HG02884 (cell line): Measurements from ENCODE around the gene MAPK4.

Source experiments
- ATAC-seq: cut with Tn5 transposase; IDR thresholded peaks from one replicate; pipeline ENCODE4 v1.9.1; 2021; ENCODE audit warnings: mild to moderate bottlenecking, moderate library complexity; ENCODE audit not compliant: unreplicated experiment

Gene MAPK4

GRCh38 chr18:50717563-50717962 is 157.7 kb downstream of the MAPK4 start:
- ATAC-seq: no peak

GRCh38 chr18:50719471-50720324 is 159.8 kb downstream of the MAPK4 start:
- ATAC-seq: no peak

- ATAC-seq: no peak
Measured at GRCh38 chr18:50720325-50720674, 160.4 kb downstream of the MAPK4 start.

GRCh38 chr18:50721006-50721405 is 161.1 kb downstream of the MAPK4 start:
- ATAC-seq: no peak

GRCh38 chr18:50721451-50722120 is 161.7 kb downstream of the MAPK4 start:
- no peak for ATAC-seq

GRCh38 chr18:50722311-50722710 is 162.4 kb downstream of the MAPK4 start:
- no peak for ATAC-seq

- ATAC-seq: no peak
Measured at GRCh38 chr18:50724751-50725151, 164.9 kb downstream of the MAPK4 start.

GRCh38 chr18:50726960-50727589 is 167.2 kb downstream of the MAPK4 start:
- peak; percentile 88 for ATAC-seq

- ATAC-seq: no peak
Measured at GRCh38 chr18:50727721-50728471, 168.0 kb downstream of the MAPK4 start.

GRCh38 chr18:50729376-50729775 is 169.5 kb downstream of the MAPK4 start:
- no peak for ATAC-seq

- ATAC-seq: no peak
Measured at GRCh38 chr18:50729986-50730385, 170.1 kb downstream of the MAPK4 start.

- ATAC-seq: no peak
Measured at GRCh38 chr18:50734342-50734741, 174.5 kb downstream of the MAPK4 start.

- ATAC-seq: no peak
Measured at GRCh38 chr18:50734886-50735285, 175.0 kb downstream of the MAPK4 start.

- no peak for ATAC-seq
Measured at GRCh38 chr18:50737127-50737526, 177.2 kb downstream of the MAPK4 start.

GRCh38 chr18:50738098-50738757 is 178.3 kb downstream of the MAPK4 start:
- no peak for ATAC-seq

GRCh38 chr18:50742952-50743351 is 183.1 kb downstream of the MAPK4 start:
- no peak for ATAC-seq

- no peak for ATAC-seq
Measured at GRCh38 chr18:50744253-50744652, 184.4 kb downstream of the MAPK4 start.

- no peak for ATAC-seq
Measured at GRCh38 chr18:50745945-50746344, 186.1 kb downstream of the MAPK4 start.

GRCh38 chr18:50747849-50748242 is 188.0 kb downstream of the MAPK4 start:
- no peak for ATAC-seq
